MCF 10A (cell line): Measurements from ENCODE around the gene PLEKHA6. TPM values are rescaled to one million over a fixed set of nuclear protein-coding genes. Genes with fewer than 3 reads are reported as not detected.
A peak's percentile ranks its signal among the peaks of the same experiment; 100 is the strongest.

Experiments used
- BruUV-seq: library from RNA; stranded (reverse); fragments of 400-500 nt; replicated peaks from 2 replicates; lab custom pipeline; 2021; lab: Mats Ljungman, UMichigan
- CTCF ChIA-PET: fragments of 300-600 bp; sonication (Branson Sonifier 250); formaldehyde crosslinking; extraction: SDS; loops from one replicate; lab custom pipeline; 2021; ENCODE audit warnings: antibody characterized with exemption, inconsistent platforms; lab: Yijun Ruan, JAX
- POLR2A ChIA-PET: fragments of 300-600, 350-650 bp; sonication (Branson Sonifier 250); formaldehyde crosslinking; extraction: SDS; loops from one replicate; lab custom pipeline; 2020; ENCODE audit warnings: antibody characterized with exemption, inconsistent platforms; lab: Yijun Ruan, JAX
- DNase-seq: peaks from one replicate; pipeline ENCODE4 v3.0.0-alpha.2; 2018; ENCODE audit not compliant: unreplicated experiment
- H3K27ac Mint-ChIP-seq: one replicate; pipeline ENCODE4 v1.8.0; 2022; ENCODE audit warnings: mild to moderate bottlenecking, low read depth, mixed read lengths; ENCODE audit not compliant: unreplicated experiment
- H3K27me3 Mint-ChIP-seq: one replicate; pipeline ENCODE4 v1.8.0; 2022; ENCODE audit warnings: mixed read lengths; ENCODE audit not compliant: insufficient read depth, unreplicated experiment
- H3K36me3 Mint-ChIP-seq: one replicate; pipeline ENCODE4 v1.8.0; 2022; ENCODE audit warnings: mild to moderate bottlenecking, moderate library complexity, mixed read lengths; ENCODE audit not compliant: insufficient read depth, unreplicated experiment
- H3K4me1 Mint-ChIP-seq: one replicate; pipeline ENCODE4 v1.8.0; 2022; ENCODE audit warnings: mixed read lengths; ENCODE audit not compliant: insufficient read depth, unreplicated experiment
- H3K4me3 Mint-ChIP-seq: one replicate; pipeline ENCODE4 v1.8.0; 2022; ENCODE audit warnings: mild to moderate bottlenecking, moderate library complexity, mixed read lengths; ENCODE audit not compliant: unreplicated experiment
- H3K9me3 Mint-ChIP-seq: one replicate; pipeline ENCODE4 v1.8.0; 2022; ENCODE audit warnings: mixed read lengths; ENCODE audit not compliant: unreplicated experiment
- intact Hi-C: fragments of 100-400 bp; cut with micrococcal nuclease; formaldehyde crosslinking; loops from 2 replicates; pipeline ENCODE4 v1.14.1; 2022
- total RNA-seq: library from RNA; stranded (reverse); gene quantifications from 2 replicates; pipeline ENCODE4 v1.2.3, GENCODE V29; 2022
- TF ChIP-seq, protein P1 (sequence below): fragments of 200-600 bp; IDR thresholded peaks from one replicate; pipeline ENCODE4 v1.8.0; 2022; ENCODE audit warnings: antibody characterized with exemption, mild to moderate bottlenecking; ENCODE audit not compliant: unreplicated experiment

The PLEKHA6 gene
- total RNA-seq, 1 experiment from 2014 or later, result 75.9 TPM

GRCh38 chr1:204350312-204350711 is 9.4 kb downstream of the PLEKHA6 start:
- H3K4me3 Mint-ChIP-seq, result no peak overlapping the region
- H3K4me1 Mint-ChIP-seq, result peaks cover 4% of the 10 kb centered on the region
- no TSS peak for BruUV-seq
- intact Hi-C loops, result no loop called here
- no peaks in the 10 kb centered on the region for H3K27me3 Mint-ChIP-seq
- no peaks in the 10 kb centered on the region for H3K36me3 Mint-ChIP-seq
- DNase-seq, result no peak
- no peak overlapping the region for H3K27ac Mint-ChIP-seq
- POLR2A ChIA-PET, result interaction anchor here (0.7 to 2.4 kb wide), 9 partner anchors 13 to 79 kb away, joined by 3 to 11 read pairs (median 4); no protein-coding TSS in a partner anchor
- TF ChIP-seq, protein P1, sequence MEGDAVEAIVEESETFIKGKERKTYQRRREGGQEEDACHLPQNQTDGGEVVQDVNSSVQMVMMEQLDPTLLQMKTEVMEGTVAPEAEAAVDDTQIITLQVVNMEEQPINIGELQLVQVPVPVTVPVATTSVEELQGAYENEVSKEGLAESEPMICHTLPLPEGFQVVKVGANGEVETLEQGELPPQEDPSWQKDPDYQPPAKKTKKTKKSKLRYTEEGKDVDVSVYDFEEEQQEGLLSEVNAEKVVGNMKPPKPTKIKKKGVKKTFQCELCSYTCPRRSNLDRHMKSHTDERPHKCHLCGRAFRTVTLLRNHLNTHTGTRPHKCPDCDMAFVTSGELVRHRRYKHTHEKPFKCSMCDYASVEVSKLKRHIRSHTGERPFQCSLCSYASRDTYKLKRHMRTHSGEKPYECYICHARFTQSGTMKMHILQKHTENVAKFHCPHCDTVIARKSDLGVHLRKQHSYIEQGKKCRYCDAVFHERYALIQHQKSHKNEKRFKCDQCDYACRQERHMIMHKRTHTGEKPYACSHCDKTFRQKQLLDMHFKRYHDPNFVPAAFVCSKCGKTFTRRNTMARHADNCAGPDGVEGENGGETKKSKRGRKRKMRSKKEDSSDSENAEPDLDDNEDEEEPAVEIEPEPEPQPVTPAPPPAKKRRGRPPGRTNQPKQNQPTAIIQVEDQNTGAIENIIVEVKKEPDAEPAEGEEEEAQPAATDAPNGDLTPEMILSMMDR, result no peak
- CTCF ChIA-PET, result interaction anchor here (0.5 to 8.3 kb wide), 11 partner anchors 12 to 221 kb away, joined by 3 to 114 read pairs (median 6); partner anchors contain the start of gene PLEKHA6
- H3K9me3 Mint-ChIP-seq, result no peaks in the 10 kb centered on the region

DNA sequence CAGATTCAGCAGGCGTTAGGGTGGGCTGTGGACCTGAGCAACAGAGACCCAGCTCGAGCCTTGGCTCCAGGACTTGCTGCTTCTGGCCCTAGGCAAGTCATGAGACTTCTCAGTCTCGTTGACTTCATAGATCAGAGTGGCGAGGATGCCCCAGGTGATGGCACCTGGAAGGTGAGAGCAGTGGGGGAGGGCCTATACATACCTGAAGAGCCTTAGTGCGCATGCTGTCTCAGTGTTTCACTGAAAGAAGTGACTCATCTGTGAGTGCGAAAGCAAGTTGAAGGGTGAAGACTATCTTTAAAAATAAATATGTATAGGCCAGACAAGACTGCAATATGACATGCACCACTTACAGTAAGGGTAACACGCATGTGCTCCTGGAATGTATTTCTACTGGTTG is 10.1 kb downstream of the PLEKHA6 start:
- Mint-ChIP-seq H3K9me3 (no peaks in the 10 kb centered on the region), H3K27ac (no peak overlapping the region), H3K27me3 (no peaks in the 10 kb centered on the region), H3K4me3 (no peak overlapping the region), H3K36me3 (no peaks in the 10 kb centered on the region), H3K4me1 (peaks cover 11% of the 10 kb centered on the region)
- TF ChIP-seq, protein P1, result no peak
- intact Hi-C loops, result no loop called here
- BruUV-seq, result no TSS peak
- ChIA-PET CTCF (interaction anchor here (0.6 to 8.3 kb wide), 10 partner anchors 13 to 220 kb away, joined by 3 to 114 read pairs (median 6); partner anchors contain the start of gene PLEKHA6), POLR2A (interaction anchor here (0.7 to 2.4 kb wide), 9 partner anchors 13 to 79 kb away, joined by 3 to 11 read pairs (median 3); no protein-coding TSS in a partner anchor)
- DNase-seq, result peak; percentile 79

GRCh38 chr1:204348722-204349121 is 11.0 kb downstream of the PLEKHA6 start:
- CTCF ChIA-PET, result interaction anchor here (0.6 to 8.3 kb wide), 11 partner anchors 13 to 772 kb away, joined by 3 to 114 read pairs (median 7); partner anchors contain the start of gene PLEKHA6
- POLR2A ChIA-PET, result interaction anchor here (1.1 kb wide), 1 partner anchor 25 kb away, joined by 3 read pairs; no protein-coding TSS in a partner anchor

GRCh38 chr1:204348242-204348641 is 11.5 kb downstream of the PLEKHA6 start:
- no peak overlapping the region for H3K27ac Mint-ChIP-seq
- H3K4me1 Mint-ChIP-seq, result peaks cover 12% of the 10 kb centered on the region
- no peak for DNase-seq
- no peak overlapping the region for H3K4me3 Mint-ChIP-seq
- no peaks in the 10 kb centered on the region for H3K27me3 Mint-ChIP-seq
- intact Hi-C loops, result no loop called here
- no TSS peak for BruUV-seq
- TF ChIP-seq, protein P1, result no peak
- H3K36me3 Mint-ChIP-seq, result no peaks in the 10 kb centered on the region
- ChIA-PET CTCF (interaction anchor here (0.6 to 8.3 kb wide), 7 partner anchors 14 to 772 kb away, joined by 3 to 114 read pairs (median 4); partner anchors contain the start of gene PLEKHA6), POLR2A (interaction anchor here (1.1 kb wide), 1 partner anchor 25 kb away, joined by 3 read pairs; no protein-coding TSS in a partner anchor)
- no peaks in the 10 kb centered on the region for H3K9me3 Mint-ChIP-seq

More at GRCh38 chr1:204348722-204349121, 11.0 kb downstream of the PLEKHA6 start:
- Mint-ChIP-seq H3K9me3 (no peaks in the 10 kb centered on the region), H3K27me3 (no peaks in the 10 kb centered on the region), H3K4me3 (no peak overlapping the region), H3K4me1 (peaks cover 12% of the 10 kb centered on the region), H3K27ac (no peak overlapping the region), H3K36me3 (no peaks in the 10 kb centered on the region)
- BruUV-seq, result no TSS peak
- intact Hi-C loops, result no loop called here
- DNase-seq, result no peak
- TF ChIP-seq, protein P1, result no peak
